ENCODE data around the gene TGFBR3.

DNA sequence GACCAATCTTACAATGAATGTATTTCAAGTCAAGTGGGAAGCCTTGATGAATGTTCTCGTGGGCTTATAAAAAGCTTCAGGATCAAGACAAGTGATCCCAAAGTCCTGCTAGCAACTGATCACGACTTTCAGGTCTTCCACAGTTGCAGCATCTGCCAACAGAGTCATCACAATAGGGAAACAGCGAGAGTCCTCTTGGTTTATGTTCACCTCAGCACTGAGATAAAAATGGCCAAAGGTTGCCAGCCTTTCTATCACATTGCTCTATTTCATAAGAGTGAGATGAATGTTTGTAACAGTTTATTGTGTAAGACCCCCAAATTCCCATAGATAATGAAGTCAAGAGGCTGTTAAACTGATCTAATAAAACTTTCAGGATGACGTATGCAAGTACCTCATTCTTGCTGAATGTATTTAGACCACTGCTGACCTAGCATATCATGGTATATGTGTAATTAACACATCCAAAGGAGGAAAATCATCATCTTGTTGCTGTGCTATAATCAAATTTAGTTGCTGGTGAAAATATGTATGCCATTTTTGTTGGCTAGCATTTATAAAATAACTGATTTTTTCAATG, 150.6 kb downstream of the TGFBR3 start:
- TF ChIP-seq POLR2AphosphoS5 (IDR thresholded peaks at IDR 0.05; ENCODE audit: low read depth, low read length) (no peak), TAF1 (IDR thresholded peaks at IDR 0.05; ENCODE audit: borderline replicate concordance, low read depth, low read length) (no peak), POLR2A (IDR thresholded peaks at IDR 0.05; ENCODE audit: low read depth, low read length) (no peak)
